NCI-H187 treated with DMSO at 0.1 percent for 48 hours (cell line): ENCODE measurements around the gene IL17RE.
"Not testable (repeated sequence)": the region's sequence is repeated elsewhere in the genome, so short reads cannot be mapped to it uniquely, and the experiment has no call there.

ENCODE experiments used
- DNase-seq: peaks from one replicate; lab custom pipeline; 2025; lab: John Stamatoyannopoulos, UW

IL17RE gene

GRCh38 chr3:9881441-9881840 lies 21.2 kb upstream of the IL17RE start:
- DNase-seq: no peak

GRCh38 chr3:9883706-9884554 lies 18.7 kb upstream of the IL17RE start:
- DNase-seq: no peak

GRCh38 chr3:9884555-9885165 lies 18.0 kb upstream of the IL17RE start:
- no peak for DNase-seq

- DNase-seq: no peak
Measured at GRCh38 chr3:9886328-9886727, 16.3 kb upstream of the IL17RE start.

GRCh38 chr3:9887480-9887879 lies 15.2 kb upstream of the IL17RE start:
- DNase-seq: no peak

- no peak for DNase-seq
Measured at GRCh38 chr3:9888540-9888939, 14.1 kb upstream of the IL17RE start.

- no peak for DNase-seq
Measured at GRCh38 chr3:9889405-9889804, 13.2 kb upstream of the IL17RE start.

GRCh38 chr3:9890249-9891071 lies 12.2 kb upstream of the IL17RE start, which contains the start of gene JAGN1:
Gene JAGN1 (plus strand): TSS chr3:9890610. CDS start chr3:9890723, 113 bp downstream.
- DNase-seq: no peak

GRCh38 chr3:9891072-9891622 lies 11.5 kb upstream of the IL17RE start:
- no peak for DNase-seq

- DNase-seq: no peak
Measured at GRCh38 chr3:9893739-9894138, 8.9 kb upstream of the IL17RE start.

- DNase-seq: not testable (repeated sequence)
Measured at GRCh38 chr3:9895715-9896114, 6.9 kb upstream of the IL17RE start.

GRCh38 chr3:9896755-9897407 lies 5.8 kb upstream of the IL17RE start:
- not testable (repeated sequence) for DNase-seq

- no peak for DNase-seq
Measured at GRCh38 chr3:9897408-9898372, 5.0 kb upstream of the IL17RE start.

GRCh38 chr3:9898467-9899241 lies 4.0 kb upstream of the IL17RE start:
- no peak for DNase-seq

GRCh38 chr3:9899289-9899791 lies 3.3 kb upstream of the IL17RE start:
- DNase-seq: no peak

GRCh38 chr3:9900965-9901415 lies 1.7 kb upstream of the IL17RE start:
- DNase-seq: not testable (repeated sequence)

GRCh38 chr3:9901967-9902366 lies 681 bp upstream of the IL17RE start:
- no peak for DNase-seq

- DNase-seq: no peak
Measured at GRCh38 chr3:9903238-9903624, 583 bp downstream of the IL17RE start.

- DNase-seq: no peak
Measured at GRCh38 chr3:9903904-9904303, 1.3 kb downstream of the IL17RE start.
